ENCODE measurements around the gene DIP2C.
"Not testable (repeated sequence)": the region's sequence is repeated elsewhere in the genome, so short reads cannot be mapped to it uniquely, and the experiment has no call there.

Gene DIP2C

GRCh38 chr10:535051-535450, 154.4 kb downstream of the DIP2C start:
- H3K9me3 ChIP-seq (ENCODE audit: severe bottlenecking) = no peaks in the 10 kb centered on the region
- H3K4me3 ChIP-seq (ENCODE audit: low read depth, low read length) = no peak overlapping the region
- no peak overlapping the region for H3K27ac ChIP-seq
- H3K36me3 ChIP-seq = no peaks in the 10 kb centered on the region
- no peak for DNase-seq
- no peak for TF ChIP-seq CTCF (IDR thresholded peaks at IDR 0.05; ENCODE audit: low read depth, low read length)
- H3K27me3 ChIP-seq (ENCODE audit: insufficient read depth, low read depth, severe bottlenecking) = no peaks in the 10 kb centered on the region

DNA sequence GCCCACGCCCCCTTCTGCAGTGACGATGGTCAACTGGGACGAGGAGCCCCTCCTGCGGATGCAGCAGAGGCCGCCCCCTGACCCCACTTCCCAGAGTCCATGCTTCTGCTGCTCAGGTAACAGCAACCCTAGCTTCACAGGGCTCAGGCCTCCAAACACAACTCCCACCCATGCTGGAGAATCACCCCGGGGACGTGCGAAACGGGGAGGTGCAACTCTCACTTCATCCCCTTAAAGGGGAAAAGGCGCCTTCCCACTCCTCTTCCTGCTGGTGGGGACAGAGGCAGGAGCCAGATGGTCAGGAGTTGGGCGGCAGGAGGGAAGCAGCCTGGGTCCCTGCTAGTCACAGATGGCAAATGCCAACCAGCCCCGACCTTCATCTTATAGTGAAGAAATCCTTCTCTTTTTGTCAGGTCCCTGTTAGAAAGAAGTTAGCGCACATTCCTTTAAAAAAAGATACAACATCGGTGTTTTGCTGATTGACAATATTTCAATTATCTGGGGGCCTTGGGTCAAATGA, 155.4 kb downstream of the DIP2C start:
- Histone ChIP-seq H3K27me3 (ENCODE audit: insufficient read depth, low read depth, severe bottlenecking) (no peaks in the 10 kb centered on the region), H3K9me3 (ENCODE audit: severe bottlenecking) (no peaks in the 10 kb centered on the region), H3K36me3 (no peaks in the 10 kb centered on the region), H3K4me3 (ENCODE audit: low read depth, low read length) (no peak overlapping the region), H3K27ac (no peak overlapping the region)
- no peak for DNase-seq
- no peak for TF ChIP-seq CTCF (IDR thresholded peaks at IDR 0.05; ENCODE audit: low read depth, low read length)

GRCh38 chr10:533611-534010, 155.9 kb downstream of the DIP2C start:
- Histone ChIP-seq H3K27ac (no peak overlapping the region), H3K36me3 (no peaks in the 10 kb centered on the region), H3K27me3 (ENCODE audit: insufficient read depth, low read depth, severe bottlenecking) (no peaks in the 10 kb centered on the region), H3K4me3 (ENCODE audit: low read depth, low read length) (no peak overlapping the region), H3K9me3 (ENCODE audit: severe bottlenecking) (no peaks in the 10 kb centered on the region)
- TF ChIP-seq CTCF (IDR thresholded peaks at IDR 0.05; ENCODE audit: low read depth, low read length) = no peak
- no peak for DNase-seq

DNA sequence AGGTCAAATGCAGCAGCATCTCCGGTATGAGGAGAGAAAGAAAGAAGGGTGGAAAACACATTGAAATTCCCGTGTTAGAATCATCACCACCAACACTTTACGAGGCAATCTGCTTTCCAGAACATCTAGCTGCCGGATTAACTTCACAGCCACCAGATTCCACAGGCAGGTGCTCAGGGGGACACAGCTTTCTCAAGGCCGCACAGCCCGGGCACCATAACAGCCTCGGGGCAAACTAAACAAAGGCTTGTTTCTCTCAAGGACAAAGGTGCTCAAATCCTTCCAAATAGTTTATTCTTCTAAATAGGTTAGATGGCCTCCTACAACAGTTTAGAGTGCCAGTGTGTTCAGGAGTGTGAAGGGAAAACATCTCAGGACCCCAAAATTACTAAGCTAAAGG, 156.3 kb downstream of the DIP2C start:
- DNase-seq = no peak
- H3K4me3 ChIP-seq (ENCODE audit: low read depth, low read length) = no peak overlapping the region
- H3K36me3 ChIP-seq = no peaks in the 10 kb centered on the region
- no peaks in the 10 kb centered on the region for H3K9me3 ChIP-seq (ENCODE audit: severe bottlenecking)
- TF ChIP-seq CTCF (IDR thresholded peaks at IDR 0.05; ENCODE audit: low read depth, low read length) = no peak
- H3K27ac ChIP-seq = no peak overlapping the region
- no peaks in the 10 kb centered on the region for H3K27me3 ChIP-seq (ENCODE audit: insufficient read depth, low read depth, severe bottlenecking)

GRCh38 chr10:532331-532730, 157.1 kb downstream of the DIP2C start:
- not testable (repeated sequence) for H3K36me3 ChIP-seq; H3K4me3 ChIP-seq (ENCODE audit: low read depth, low read length); H3K27ac ChIP-seq; H3K27me3 ChIP-seq (ENCODE audit: insufficient read depth, low read depth, severe bottlenecking); DNase-seq; H3K9me3 ChIP-seq (ENCODE audit: severe bottlenecking)

- Histone ChIP-seq H3K4me3 (ENCODE audit: low read depth, low read length) (no peak overlapping the region), H3K27ac (no peak overlapping the region), H3K9me3 (ENCODE audit: severe bottlenecking) (no peaks in the 10 kb centered on the region), H3K36me3 (no peaks in the 10 kb centered on the region), H3K27me3 (ENCODE audit: insufficient read depth, low read depth, severe bottlenecking) (no peaks in the 10 kb centered on the region)
- no peak for TF ChIP-seq CTCF (IDR thresholded peaks at IDR 0.05; ENCODE audit: low read depth, low read length)
- no peak for DNase-seq
Measured at GRCh38 chr10:531541-531940, 157.9 kb downstream of the DIP2C start.

Measured in WERI-Rb-1 (cell line).